LNCAP (cell line): ENCODE data around the gene HSFX2.
"Not testable (repeated sequence)": the region's sequence is repeated elsewhere in the genome, so short reads cannot be mapped to it uniquely, and the experiment has no call there.

Experiments
- TF ChIP-seq, protein P1 (sequence below): fragments of 450-650 bp; IDR thresholded peaks from 2 replicates; pipeline ENCODE4 v1.5.1; 2017; ENCODE audit warnings: mild to moderate bottlenecking

HSFX2 gene

GRCh38 chrX:149567621-149568417, 27.3 kb downstream of the HSFX2 start:
- TF ChIP-seq, protein P1, sequence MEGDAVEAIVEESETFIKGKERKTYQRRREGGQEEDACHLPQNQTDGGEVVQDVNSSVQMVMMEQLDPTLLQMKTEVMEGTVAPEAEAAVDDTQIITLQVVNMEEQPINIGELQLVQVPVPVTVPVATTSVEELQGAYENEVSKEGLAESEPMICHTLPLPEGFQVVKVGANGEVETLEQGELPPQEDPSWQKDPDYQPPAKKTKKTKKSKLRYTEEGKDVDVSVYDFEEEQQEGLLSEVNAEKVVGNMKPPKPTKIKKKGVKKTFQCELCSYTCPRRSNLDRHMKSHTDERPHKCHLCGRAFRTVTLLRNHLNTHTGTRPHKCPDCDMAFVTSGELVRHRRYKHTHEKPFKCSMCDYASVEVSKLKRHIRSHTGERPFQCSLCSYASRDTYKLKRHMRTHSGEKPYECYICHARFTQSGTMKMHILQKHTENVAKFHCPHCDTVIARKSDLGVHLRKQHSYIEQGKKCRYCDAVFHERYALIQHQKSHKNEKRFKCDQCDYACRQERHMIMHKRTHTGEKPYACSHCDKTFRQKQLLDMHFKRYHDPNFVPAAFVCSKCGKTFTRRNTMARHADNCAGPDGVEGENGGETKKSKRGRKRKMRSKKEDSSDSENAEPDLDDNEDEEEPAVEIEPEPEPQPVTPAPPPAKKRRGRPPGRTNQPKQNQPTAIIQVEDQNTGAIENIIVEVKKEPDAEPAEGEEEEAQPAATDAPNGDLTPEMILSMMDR: no peak

GRCh38 chrX:149563359-149563758, 31.8 kb downstream of the HSFX2 start:
- TF ChIP-seq, protein P1: no peak

DNA sequence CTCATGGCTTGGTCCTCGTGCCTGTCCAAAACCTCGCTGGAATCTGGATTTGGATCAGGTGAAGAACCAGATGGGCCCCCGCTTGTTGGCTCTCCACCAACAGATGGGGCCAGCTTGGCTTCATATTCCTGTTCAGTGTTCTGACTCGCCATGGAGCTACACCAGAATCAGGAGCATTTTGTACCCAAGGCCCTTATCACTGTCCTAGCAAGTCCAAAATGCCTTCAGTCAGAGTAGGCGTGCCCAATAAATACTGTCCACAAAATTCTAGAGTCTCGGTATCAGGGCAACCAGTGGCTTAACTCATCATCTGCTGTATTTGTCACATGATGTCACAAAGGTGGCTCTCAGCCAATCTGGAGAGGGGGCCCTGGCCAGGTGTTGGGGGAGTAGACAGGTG, 45.4 kb downstream of the HSFX2 start, which contains the start of gene HSFX3:
Gene HSFX3 (minus strand): TSS at position 224 of the 400 bp plus-strand sequence. CDS start 72 bp downstream, at position 152.
- TF ChIP-seq, protein P1: not testable (repeated sequence)
